GM21786 (cell line): ENCODE measurements around the gene PIBF1.
"Not testable (repeated sequence)": the region's sequence is repeated elsewhere in the genome, so short reads cannot be mapped to it uniquely, and the experiment has no call there.

Experiments used
- ATAC-seq: cut with Tn5 transposase; IDR thresholded peaks from one replicate; pipeline ENCODE4 v1.9.1; 2021; ENCODE audit not compliant: unreplicated experiment

The PIBF1 gene

GRCh38 chr13:72781451-72782439 lies at the start of gene PIBF1, which contains the start of gene DIS3:
TSS of gene PIBF1 (plus strand) at chr13:72782133. CDS start at chr13:72783470, 1,337 bp downstream.
TSS of gene DIS3 (minus strand) at chr13:72781900. CDS start at chr13:72781832, 68 bp downstream.
- peak; percentile 95 for ATAC-seq

- no peak for ATAC-seq
Measured at GRCh38 chr13:72737033-72737432, 44.9 kb upstream of the PIBF1 start.

- no peak for ATAC-seq
Measured at GRCh38 chr13:72740015-72740414, 41.9 kb upstream of the PIBF1 start.

GRCh38 chr13:72745260-72745659 lies 36.7 kb upstream of the PIBF1 start:
- ATAC-seq: no peak

GRCh38 chr13:72751220-72751619 lies 30.7 kb upstream of the PIBF1 start:
- ATAC-seq: no peak

- ATAC-seq: no peak
Measured at GRCh38 chr13:72754111-72754510, 27.8 kb upstream of the PIBF1 start.

- no peak for ATAC-seq
Measured at GRCh38 chr13:72757792-72758535, 24.0 kb upstream of the PIBF1 start.

- ATAC-seq: no peak
Measured at GRCh38 chr13:72760189-72760588, 21.7 kb upstream of the PIBF1 start.

GRCh38 chr13:72763411-72763810 lies 18.5 kb upstream of the PIBF1 start:
- ATAC-seq: no peak

GRCh38 chr13:72774019-72774418 lies 7.9 kb upstream of the PIBF1 start:
- no peak for ATAC-seq

- no peak for ATAC-seq
Measured at GRCh38 chr13:72782717-72783116, 784 bp downstream of the PIBF1 start.

- ATAC-seq: not testable (repeated sequence)
Measured at GRCh38 chr13:72784679-72785078, 2.7 kb downstream of the PIBF1 start.

GRCh38 chr13:72788831-72789230 lies 6.9 kb downstream of the PIBF1 start:
- ATAC-seq: no peak

GRCh38 chr13:72792640-72793039 lies 10.7 kb downstream of the PIBF1 start:
- no peak for ATAC-seq

GRCh38 chr13:72798817-72799216 lies 16.9 kb downstream of the PIBF1 start:
- no peak for ATAC-seq

- ATAC-seq: no peak
Measured at GRCh38 chr13:72804301-72804700, 22.4 kb downstream of the PIBF1 start.

GRCh38 chr13:72805676-72806346 lies 23.9 kb downstream of the PIBF1 start:
- no peak for ATAC-seq

- ATAC-seq: not testable (repeated sequence)
Measured at GRCh38 chr13:72806514-72806913, 24.6 kb downstream of the PIBF1 start.

- no peak for ATAC-seq
Measured at GRCh38 chr13:72808917-72809500, 27.1 kb downstream of the PIBF1 start.

GRCh38 chr13:72820156-72820897 lies 38.4 kb downstream of the PIBF1 start:
- no peak for ATAC-seq
